Activated naive CD8-positive, alpha-beta T cell treated with anti-CD3 and anti-CD28 coated beads, Interleukin-2, amount 10 ng/mL, durations not matched to agents 7 days and 5 days (primary cell): Measurements from ENCODE around the gene GPNMB. TPM values are rescaled to one million over a fixed set of nuclear protein-coding genes. Genes with fewer than 3 reads are reported as not detected.
"Not testable (repeated sequence)": the region's sequence is repeated elsewhere in the genome, so short reads cannot be mapped to it uniquely, and the experiment has no call there.

ENCODE experiments used
- ATAC-seq: fragments of 150-1000 bp; cut with Tn5 transposase; one replicate; pipeline ENCODE4 v1.10.0; 2021; ENCODE audit warnings: low read depth, moderate library complexity
- POLR2A ChIA-PET: fragments of 350-600 bp; sonication (Branson Sonifier 250); formaldehyde crosslinking; loops from one replicate; lab custom pipeline; 2021; ENCODE audit warnings: antibody characterized with exemption; lab: Charles Lee
- DNase-seq: peaks from one replicate; pipeline ENCODE4 v3.0.0; 2021
- H3K27ac Mint-ChIP-seq: one replicate; pipeline ENCODE4 v1.8.0; 2022; ENCODE audit warnings: mild to moderate bottlenecking, mixed read lengths
- H3K27me3 Mint-ChIP-seq: one replicate; pipeline ENCODE4 v1.8.0; 2022; ENCODE audit warnings: mild to moderate bottlenecking, moderate library complexity, mixed read lengths
- H3K36me3 Mint-ChIP-seq: one replicate; pipeline ENCODE4 v1.8.0; 2021; ENCODE audit warnings: mild to moderate bottlenecking, mixed read lengths
- H3K4me1 Mint-ChIP-seq: one replicate; pipeline ENCODE4 v1.8.0; 2021; ENCODE audit warnings: mixed read lengths
- H3K4me3 Mint-ChIP-seq: one replicate; pipeline ENCODE4 v1.8.0; 2022; ENCODE audit warnings: mild to moderate bottlenecking, moderate library complexity, mixed read lengths
- H3K9me3 Mint-ChIP-seq: one replicate; pipeline ENCODE4 v1.8.0; 2021; ENCODE audit warnings: mixed read lengths
- total RNA-seq, 2 experiments: library from RNA; stranded (reverse); gene quantifications; one replicate each; pipeline ENCODE4 v1.2.3, GENCODE V29; 2021

The GPNMB gene
- total RNA-seq, 2 experiments from 2014 or later = 19.5 to 25.3 TPM

- DNase-seq (no peak), ATAC-seq (no peak)
- H3K4me3 Mint-ChIP-seq = no peak overlapping the region
- no peaks in the 10 kb centered on the region for H3K9me3 Mint-ChIP-seq
- no peaks in the 10 kb centered on the region for H3K36me3 Mint-ChIP-seq
- peaks cover 22% of the 10 kb centered on the region for H3K27me3 Mint-ChIP-seq
- H3K27ac Mint-ChIP-seq = no peak overlapping the region
- POLR2A ChIA-PET = interaction anchor here (0.6 kb wide), 1 partner anchor 12 kb away, joined by 3 read pairs; no protein-coding TSS in a partner anchor
- no peaks in the 10 kb centered on the region for H3K4me1 Mint-ChIP-seq
These were observed 32.2 kb upstream of the GPNMB start for GRCh38 chr7:23214423-23214822.

GRCh38 chr7:23214938-23215337 is 31.6 kb upstream of the GPNMB start:
- Mint-ChIP-seq H3K9me3 (no peaks in the 10 kb centered on the region), H3K36me3 (no peaks in the 10 kb centered on the region), H3K27ac (no peak overlapping the region), H3K4me3 (no peak overlapping the region), H3K27me3 (peaks cover 19% of the 10 kb centered on the region), H3K4me1 (no peaks in the 10 kb centered on the region)
- DNase-seq (no peak), ATAC-seq (no peak)
- POLR2A ChIA-PET = interaction anchor here (0.6 kb wide), 2 partner anchors 11 to 1101 kb away, joined by 3 to 6 read pairs; no protein-coding TSS in a partner anchor

- POLR2A ChIA-PET = no interaction called here
- Mint-ChIP-seq H3K4me3 (no peak overlapping the region), H3K9me3 (no peaks in the 10 kb centered on the region), H3K27ac (no peak overlapping the region), H3K4me1 (no peaks in the 10 kb centered on the region), H3K27me3 (peaks cover 15% of the 10 kb centered on the region), H3K36me3 (no peaks in the 10 kb centered on the region)
- no peak for ATAC-seq
- no peak for DNase-seq
These were observed 30.6 kb upstream of the GPNMB start for GRCh38 chr7:23216021-23216420.

- no peak overlapping the region for H3K4me3 Mint-ChIP-seq
- no peak for ATAC-seq
- DNase-seq = no peak
- H3K27me3 Mint-ChIP-seq = peaks cover 17% of the 10 kb centered on the region
- no peaks in the 10 kb centered on the region for H3K4me1 Mint-ChIP-seq
- POLR2A ChIA-PET = no interaction called here
- H3K27ac Mint-ChIP-seq = no peak overlapping the region
- no peaks in the 10 kb centered on the region for H3K9me3 Mint-ChIP-seq
- H3K36me3 Mint-ChIP-seq = no peaks in the 10 kb centered on the region
These were observed 28.4 kb upstream of the GPNMB start for GRCh38 chr7:23218196-23218595.

- no peak for DNase-seq
- H3K4me1 Mint-ChIP-seq = no peaks in the 10 kb centered on the region
- no peak overlapping the region for H3K4me3 Mint-ChIP-seq
- peaks cover 20% of the 10 kb centered on the region for H3K27me3 Mint-ChIP-seq
- no peaks in the 10 kb centered on the region for H3K9me3 Mint-ChIP-seq
- ATAC-seq = no peak
- POLR2A ChIA-PET = no interaction called here
- H3K36me3 Mint-ChIP-seq = no peaks in the 10 kb centered on the region
- no peak overlapping the region for H3K27ac Mint-ChIP-seq
These were observed 25.8 kb upstream of the GPNMB start for GRCh38 chr7:23220690-23221305.

GRCh38 chr7:23222439-23223030 is 24.0 kb upstream of the GPNMB start:
- DNase-seq = no peak
- Mint-ChIP-seq H3K9me3 (no peaks in the 10 kb centered on the region), H3K36me3 (no peaks in the 10 kb centered on the region), H3K27me3 (peaks cover 19% of the 10 kb centered on the region), H3K4me1 (no peaks in the 10 kb centered on the region), H3K4me3 (no peak overlapping the region), H3K27ac (no peak overlapping the region)
- POLR2A ChIA-PET = no interaction called here
- no peak for ATAC-seq

- H3K4me1 Mint-ChIP-seq, H3K4me3 Mint-ChIP-seq, H3K9me3 Mint-ChIP-seq, H3K36me3 Mint-ChIP-seq, H3K27ac Mint-ChIP-seq, ATAC-seq, POLR2A ChIA-PET, DNase-seq: not testable (repeated sequence)
- H3K27me3 Mint-ChIP-seq = peaks cover 14% of the 10 kb centered on the region
These were observed 22.2 kb upstream of the GPNMB start for GRCh38 chr7:23224364-23224763.

GRCh38 chr7:23226844-23227450 is 19.6 kb upstream of the GPNMB start:
- no peaks in the 10 kb centered on the region for H3K9me3 Mint-ChIP-seq
- H3K4me3 Mint-ChIP-seq = no peak overlapping the region
- H3K4me1 Mint-ChIP-seq = no peaks in the 10 kb centered on the region
- no peaks in the 10 kb centered on the region for H3K36me3 Mint-ChIP-seq
- POLR2A ChIA-PET = no interaction called here
- DNase-seq (no peak), ATAC-seq (no peak)
- H3K27me3 Mint-ChIP-seq = peaks cover 12% of the 10 kb centered on the region
- H3K27ac Mint-ChIP-seq = no peak overlapping the region

GRCh38 chr7:23228412-23228811 is 18.2 kb upstream of the GPNMB start:
- Mint-ChIP-seq H3K9me3 (no peaks in the 10 kb centered on the region), H3K36me3 (no peaks in the 10 kb centered on the region), H3K4me1 (peaks cover 2% of the 10 kb centered on the region), H3K4me3 (no peak overlapping the region), H3K27ac (no peak overlapping the region), H3K27me3 (peaks cover 5% of the 10 kb centered on the region)
- DNase-seq = no peak
- ATAC-seq = no peak
- POLR2A ChIA-PET = no interaction called here

- Mint-ChIP-seq H3K27me3 (peaks cover 5% of the 10 kb centered on the region), H3K4me1 (peaks cover 5% of the 10 kb centered on the region), H3K9me3 (no peaks in the 10 kb centered on the region), H3K36me3 (no peaks in the 10 kb centered on the region), H3K4me3 (no peak overlapping the region), H3K27ac (no peak overlapping the region)
- POLR2A ChIA-PET = no interaction called here
- no peak for DNase-seq
- no peak for ATAC-seq
These were observed 15.9 kb upstream of the GPNMB start for GRCh38 chr7:23230641-23231101.

GRCh38 chr7:23232966-23233365 is 13.6 kb upstream of the GPNMB start:
- Mint-ChIP-seq H3K27me3 (peaks cover 3% of the 10 kb centered on the region), H3K4me3 (no peak overlapping the region), H3K4me1 (peaks cover 5% of the 10 kb centered on the region), H3K27ac (no peak overlapping the region), H3K36me3 (no peaks in the 10 kb centered on the region), H3K9me3 (no peaks in the 10 kb centered on the region)
- POLR2A ChIA-PET = no interaction called here
- no peak for DNase-seq
- ATAC-seq = no peak

GRCh38 chr7:23234569-23235296 is 11.8 kb upstream of the GPNMB start:
- ATAC-seq = no peak
- Mint-ChIP-seq H3K9me3 (no peaks in the 10 kb centered on the region), H3K36me3 (no peaks in the 10 kb centered on the region), H3K27ac (no peak overlapping the region), H3K27me3 (peaks cover 6% of the 10 kb centered on the region), H3K4me1 (peaks cover 5% of the 10 kb centered on the region), H3K4me3 (no peak overlapping the region)
- POLR2A ChIA-PET = no interaction called here
- no peak for DNase-seq

- H3K27me3 Mint-ChIP-seq = peaks cover 6% of the 10 kb centered on the region
- H3K9me3 Mint-ChIP-seq = no peaks in the 10 kb centered on the region
- H3K36me3 Mint-ChIP-seq = no peaks in the 10 kb centered on the region
- POLR2A ChIA-PET = interaction anchor here (0.5 kb wide), 1 partner anchor 130 kb away, joined by 3 read pairs; no protein-coding TSS in a partner anchor
- no peak for DNase-seq
- H3K4me1 Mint-ChIP-seq = peaks cover 5% of the 10 kb centered on the region
- H3K27ac Mint-ChIP-seq = no peak overlapping the region
- no peak overlapping the region for H3K4me3 Mint-ChIP-seq
- no peak for ATAC-seq
These were observed 10.8 kb upstream of the GPNMB start for GRCh38 chr7:23235813-23236221.
